NCI-H2227 treated with DMSO at 0.1 percent for 48 hours (cell line): ENCODE measurements around the gene HLTF.
A peak's percentile ranks its signal among the peaks of the same experiment; 100 is the strongest.
"Not testable (repeated sequence)": the region's sequence is repeated elsewhere in the genome, so short reads cannot be mapped to it uniquely, and the experiment has no call there.

ENCODE experiments used
- DNase-seq: peaks from one replicate; lab custom pipeline; 2025; lab: John Stamatoyannopoulos, UW

HLTF gene

DNA sequence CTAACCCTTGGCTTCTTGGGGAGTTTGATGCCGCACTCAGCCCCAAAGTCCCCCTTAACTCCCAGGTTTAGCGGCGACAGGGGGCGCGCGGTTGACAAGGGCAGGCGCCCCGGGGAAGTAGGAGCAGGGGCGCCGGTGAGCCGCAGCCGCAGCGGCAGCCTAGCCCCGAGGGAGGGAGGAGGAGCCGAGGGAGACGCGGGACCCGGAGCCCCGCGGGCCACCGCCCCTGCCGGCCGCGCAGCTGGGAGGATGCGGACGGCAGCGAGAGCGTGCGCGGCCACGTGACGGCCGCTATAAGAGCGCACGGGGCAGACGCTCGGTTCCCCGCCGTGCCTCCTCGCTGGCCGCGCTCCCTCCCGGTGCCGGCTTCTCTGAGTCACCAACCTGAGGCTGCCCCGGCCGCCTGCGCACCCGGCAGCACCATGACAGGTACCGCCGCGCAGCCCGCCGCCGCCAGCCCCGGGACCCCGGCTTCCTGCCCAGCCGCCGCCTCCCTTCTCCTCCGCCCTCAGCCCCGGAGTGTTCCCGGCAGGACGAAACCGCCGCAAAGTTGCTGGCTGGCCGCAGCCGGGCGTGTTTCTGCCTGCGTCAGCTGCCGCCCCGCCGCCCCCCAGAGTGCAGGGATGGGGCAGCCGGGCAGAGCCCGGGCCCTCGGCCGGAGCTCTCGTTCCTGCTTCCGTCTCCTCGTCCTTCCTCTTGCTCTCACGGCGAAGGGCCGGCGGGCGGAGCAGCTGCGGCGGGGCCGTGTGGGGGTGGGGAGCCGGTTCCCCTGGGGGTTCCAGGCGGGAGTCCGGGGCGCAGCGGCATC, 94.9 kb downstream of the HLTF start, which contains the start of gene GYG1:
Gene GYG1, plus strand, starts transcription at position 322 of the 808 bp plus-strand sequence. Its CDS starts 101 bp downstream, at position 423.
- peak; percentile 6 for DNase-seq

DNA sequence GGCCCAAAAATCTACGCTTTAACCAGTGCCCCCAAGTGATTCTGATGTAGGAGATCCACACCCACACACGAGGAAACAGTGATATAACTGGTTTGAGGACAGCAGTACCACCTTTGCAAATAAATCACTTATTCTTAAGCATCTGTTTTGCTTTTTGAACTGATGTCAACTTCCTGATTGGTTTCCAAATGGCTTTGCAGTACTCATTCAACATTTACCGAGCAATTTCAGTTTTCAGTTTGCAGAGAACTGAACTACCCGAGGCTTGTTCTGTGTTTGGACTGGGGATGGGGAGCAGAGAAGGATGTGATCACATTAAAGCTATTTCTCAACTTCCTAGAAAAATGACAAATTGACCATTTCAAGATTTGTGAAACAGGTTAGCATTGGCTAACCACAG, 96.1 kb downstream of the HLTF start:
- no peak for DNase-seq

DNA sequence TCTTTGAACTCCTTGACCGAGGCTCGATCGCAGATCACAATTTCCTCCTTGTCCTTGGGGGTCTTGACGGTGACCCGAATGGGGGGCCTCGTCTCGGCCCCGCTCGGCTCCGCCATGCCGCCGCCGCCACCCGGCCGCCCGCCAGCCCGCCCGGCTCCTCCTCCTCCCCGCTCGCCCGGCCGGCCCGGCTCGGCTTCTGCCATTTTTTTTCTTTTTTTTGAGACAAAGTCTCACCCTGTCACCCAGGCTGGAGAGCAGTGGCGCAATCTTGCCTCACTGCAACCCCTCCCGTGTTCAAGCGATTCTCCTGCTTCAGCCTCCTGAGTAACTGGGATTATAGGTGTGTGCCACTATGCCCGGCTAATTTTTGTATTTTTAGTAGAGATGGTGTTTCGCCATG, 98.8 kb downstream of the HLTF start:
- DNase-seq, result not testable (repeated sequence)

DNA sequence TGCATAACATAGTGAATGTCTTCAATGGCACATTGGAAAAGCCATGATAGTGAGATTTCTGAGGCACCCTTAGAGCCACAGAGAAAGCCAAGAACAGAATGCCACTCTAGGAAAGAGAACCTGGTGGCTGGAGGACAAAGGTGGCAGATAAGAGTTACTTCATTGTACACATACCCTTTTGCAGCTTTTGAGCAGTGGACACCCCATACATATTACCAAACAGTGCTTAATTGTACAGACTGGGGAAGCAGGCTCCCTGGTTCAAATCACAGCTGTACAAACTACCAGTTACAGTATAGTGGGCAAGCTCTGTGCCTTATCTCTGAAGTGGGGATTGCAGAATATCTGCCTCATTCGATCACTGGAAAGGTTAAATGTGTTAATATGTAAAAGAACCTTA, 105.1 kb downstream of the HLTF start:
- DNase-seq, result no peak
